Nephron (organoid): ENCODE measurements around the gene LAT.
"Not testable (repeated sequence)": the region's sequence is repeated elsewhere in the genome, so short reads cannot be mapped to it uniquely, and the experiment has no call there.

Source experiments
- H3K27ac Mint-ChIP-seq, 3 experiments: 2 replicates each; pipeline ENCODE4 v1.8.0; 2020; ENCODE audit warnings: mixed read lengths in 3 of 3, mild to moderate bottlenecking in 2 of 3, moderate library complexity in 1 of 3
- H3K27me3 Mint-ChIP-seq: 2 replicates; pipeline ENCODE4 v1.8.0; 2021; ENCODE audit warnings: low read depth, mild to moderate bottlenecking, moderate library complexity, mixed read lengths
- H3K36me3 Mint-ChIP-seq: 2 replicates; pipeline ENCODE4 v1.8.0; 2020; ENCODE audit warnings: low read depth, mixed read lengths
- H3K4me1 Mint-ChIP-seq: 2 replicates; pipeline ENCODE4 v1.8.0; 2020; ENCODE audit warnings: mixed read lengths
- H3K4me3 Mint-ChIP-seq, 3 experiments: 2 replicates each; pipeline ENCODE4 v1.8.0; 2020; ENCODE audit warnings: mild to moderate bottlenecking in 3 of 3, mixed read lengths in 3 of 3, moderate library complexity in 2 of 3
- H3K9me3 Mint-ChIP-seq: 2 replicates; pipeline ENCODE4 v1.8.0; 2020; ENCODE audit warnings: mixed read lengths
- CTCF ChIP-seq, 3 experiments: fragments of 200-600 bp; sonication (generic); IDR thresholded peaks; one replicate each; pipeline ENCODE4 v1.5.0; 2021; ENCODE audit warnings: antibody characterized with exemption in 3 of 3; ENCODE audit not compliant: unreplicated experiment in 3 of 3

LAT gene

GRCh38 chr16:28974007-28974436 is 10.8 kb upstream of the LAT start:
- TF ChIP-seq CTCF (IDR thresholded peaks at IDR 0.05; ENCODE audit: unreplicated experiment in 3 of 3): peak; percentile 68 to 77 (median 69)
- Mint-ChIP-seq H3K36me3 (peaks cover 5% of the 10 kb centered on the region), H3K27me3 (no peaks in the 10 kb centered on the region), H3K9me3 (no peaks in the 10 kb centered on the region), H3K27ac (peak overlapping the region; percentile 85 to 97 (median 96)), H3K4me3 (peak overlapping the region; percentile 95 to 97 (median 97)), H3K4me1 (peaks cover 6% of the 10 kb centered on the region)

- Mint-ChIP-seq H3K27ac (peak within 1 kb of the TSS; percentile 85 to 97 (median 96)), H3K4me3 (peak within 1 kb of the TSS; percentile 95 to 97 (median 97)), H3K27me3 (no peaks in the 10 kb centered on the region), H3K9me3 (no peaks in the 10 kb centered on the region), H3K36me3 (peaks cover 5% of the 10 kb centered on the region), H3K4me1 (peaks cover 6% of the 10 kb centered on the region)
- TF ChIP-seq CTCF (IDR thresholded peaks at IDR 0.05; ENCODE audit: unreplicated experiment in 3 of 3): no peak
These were observed 10.3 kb upstream of the LAT start, which contains the start of gene SPNS1 for GRCh38 chr16:28974437-28975157. TSS of gene SPNS1 (plus strand) at chr16:28974778. CDS start at chr16:28975152, 374 bp downstream.

- TF ChIP-seq CTCF (IDR thresholded peaks at IDR 0.05; ENCODE audit: unreplicated experiment in 3 of 3): no peak
- Mint-ChIP-seq H3K36me3 (peaks cover 5% of the 10 kb centered on the region), H3K4me1 (peaks cover 6% of the 10 kb centered on the region), H3K27me3 (no peaks in the 10 kb centered on the region), H3K4me3 (peak overlapping the region; percentile 95 to 97 (median 97)), H3K9me3 (no peaks in the 10 kb centered on the region), H3K27ac (peak overlapping the region in 2 of 3 experiments; percentile 42 to 66)
These were observed 9.7 kb upstream of the LAT start for GRCh38 chr16:28975158-28975599.

- peak; percentile 38 to 53 (median 39) for TF ChIP-seq CTCF (IDR thresholded peaks at IDR 0.05; ENCODE audit: unreplicated experiment in 3 of 3)
- Mint-ChIP-seq H3K4me1 (peaks cover 6% of the 10 kb centered on the region), H3K4me3 (peak overlapping the region; percentile 58 to 82 (median 74)), H3K36me3 (peaks cover 23% of the 10 kb centered on the region), H3K9me3 (no peaks in the 10 kb centered on the region), H3K27me3 (no peaks in the 10 kb centered on the region), H3K27ac (no peak overlapping the region)
These were observed 6.9 kb upstream of the LAT start for GRCh38 chr16:28977703-28978662.

- not testable (repeated sequence) for H3K9me3 Mint-ChIP-seq, H3K27ac Mint-ChIP-seq, H3K4me1 Mint-ChIP-seq, H3K27me3 Mint-ChIP-seq, H3K4me3 Mint-ChIP-seq
- H3K36me3 Mint-ChIP-seq: peaks cover 34% of the 10 kb centered on the region
These were observed 4.5 kb upstream of the LAT start for GRCh38 chr16:28980330-28980729.

GRCh38 chr16:28980929-28981328 is 3.9 kb upstream of the LAT start:
- Mint-ChIP-seq H3K27me3 (no peaks in the 10 kb centered on the region), H3K9me3 (no peaks in the 10 kb centered on the region), H3K27ac (no peak overlapping the region), H3K4me1 (no peaks in the 10 kb centered on the region), H3K4me3 (no peak overlapping the region), H3K36me3 (peaks cover 36% of the 10 kb centered on the region)
- no peak for TF ChIP-seq CTCF (IDR thresholded peaks at IDR 0.05; ENCODE audit: unreplicated experiment in 3 of 3)
